Measurements from ENCODE around the gene SLC26A5.

DNA sequence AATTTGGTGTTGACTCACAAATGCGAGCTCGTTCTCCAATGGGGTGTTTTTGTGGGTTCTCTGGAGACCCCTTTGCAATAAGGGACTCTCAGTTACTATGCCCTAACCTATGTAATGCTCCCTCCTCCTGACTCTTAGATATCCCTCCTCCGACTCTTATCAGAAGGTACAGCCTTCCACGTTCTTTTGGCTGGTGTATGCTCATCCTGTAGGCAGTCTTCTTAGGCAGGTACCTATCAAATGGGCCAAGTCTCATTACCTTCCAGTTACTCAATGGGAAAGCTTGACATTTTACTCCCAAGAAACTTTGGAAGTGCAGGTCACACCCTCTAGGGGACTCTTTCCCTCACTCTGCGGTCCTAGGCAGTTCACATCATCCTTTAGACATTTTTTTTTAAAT is 32.6 kb downstream of the SLC26A5 start:
- no peak for TF ChIP-seq MYC (IDR thresholded peaks at IDR 0.05; ENCODE audit: low read depth, low read length)
- TF ChIP-seq, protein P1, sequence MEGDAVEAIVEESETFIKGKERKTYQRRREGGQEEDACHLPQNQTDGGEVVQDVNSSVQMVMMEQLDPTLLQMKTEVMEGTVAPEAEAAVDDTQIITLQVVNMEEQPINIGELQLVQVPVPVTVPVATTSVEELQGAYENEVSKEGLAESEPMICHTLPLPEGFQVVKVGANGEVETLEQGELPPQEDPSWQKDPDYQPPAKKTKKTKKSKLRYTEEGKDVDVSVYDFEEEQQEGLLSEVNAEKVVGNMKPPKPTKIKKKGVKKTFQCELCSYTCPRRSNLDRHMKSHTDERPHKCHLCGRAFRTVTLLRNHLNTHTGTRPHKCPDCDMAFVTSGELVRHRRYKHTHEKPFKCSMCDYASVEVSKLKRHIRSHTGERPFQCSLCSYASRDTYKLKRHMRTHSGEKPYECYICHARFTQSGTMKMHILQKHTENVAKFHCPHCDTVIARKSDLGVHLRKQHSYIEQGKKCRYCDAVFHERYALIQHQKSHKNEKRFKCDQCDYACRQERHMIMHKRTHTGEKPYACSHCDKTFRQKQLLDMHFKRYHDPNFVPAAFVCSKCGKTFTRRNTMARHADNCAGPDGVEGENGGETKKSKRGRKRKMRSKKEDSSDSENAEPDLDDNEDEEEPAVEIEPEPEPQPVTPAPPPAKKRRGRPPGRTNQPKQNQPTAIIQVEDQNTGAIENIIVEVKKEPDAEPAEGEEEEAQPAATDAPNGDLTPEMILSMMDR (IDR thresholded peaks at IDR 0.05; ENCODE audit: low read depth, low read length) = no peak
- no peak for TF ChIP-seq POLR2A (IDR thresholded peaks at IDR 0.05; ENCODE audit: extremely low read depth, insufficient read length)
- TF ChIP-seq, protein P2, sequence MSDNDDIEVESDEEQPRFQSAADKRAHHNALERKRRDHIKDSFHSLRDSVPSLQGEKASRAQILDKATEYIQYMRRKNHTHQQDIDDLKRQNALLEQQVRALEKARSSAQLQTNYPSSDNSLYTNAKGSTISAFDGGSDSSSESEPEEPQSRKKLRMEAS (IDR thresholded peaks at IDR 0.05; ENCODE audit: low read depth, low read length) = no peak
